ENCODE results near the gene TADA2B. TPM values are rescaled to one million over a fixed set of nuclear protein-coding genes. Genes with fewer than 3 reads are reported as not detected.

TADA2B gene
- total and polyA plus RNA-seq, 9 of the 15 experiments (the other 6 are each of a cell fraction or from before 2014, with no cell fraction given) = 0.55 to 12.2 (median 7.5) TPM

DNA sequence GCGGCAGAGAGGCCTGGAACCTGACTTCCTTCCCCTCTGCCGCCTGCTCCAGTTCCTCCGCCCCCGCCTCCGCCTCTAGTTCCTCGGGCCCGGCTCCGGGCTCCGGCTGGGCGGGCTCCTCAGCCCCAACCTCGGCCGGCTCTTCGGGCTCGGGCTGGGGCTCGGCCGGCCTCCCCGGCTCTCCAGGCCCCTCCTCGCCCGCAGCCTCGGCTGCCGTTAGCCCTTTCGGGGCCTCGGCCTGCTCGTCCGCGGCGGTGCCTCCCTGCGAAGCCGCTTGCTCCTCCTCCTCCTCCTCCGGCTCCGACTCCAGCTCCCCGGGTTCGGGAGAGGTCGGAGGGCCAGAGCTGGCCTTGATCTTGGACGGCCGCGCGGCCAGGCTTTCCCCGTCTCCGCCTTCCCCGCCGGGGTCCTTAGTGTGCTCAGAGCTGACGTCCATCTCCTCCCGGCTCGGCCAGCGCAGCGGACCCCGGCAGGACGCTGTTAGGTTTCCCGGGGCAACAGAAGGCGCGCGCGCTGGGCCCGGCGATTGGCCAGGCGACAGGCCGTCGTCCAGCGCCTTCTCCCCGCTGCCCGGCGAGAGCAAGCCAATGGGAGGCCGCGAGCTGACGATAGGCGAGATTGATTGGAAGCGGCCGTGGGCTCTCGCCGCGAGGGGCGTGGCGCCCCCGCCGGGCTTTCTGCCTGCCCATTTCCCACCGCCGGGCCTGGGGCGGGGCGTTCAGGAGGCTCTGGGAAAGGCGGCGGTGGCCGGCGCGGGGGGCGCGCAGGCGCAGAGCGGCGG lies 479 bp upstream of the TADA2B start (continued):
- TF ChIP-seq ARID3A (IDR thresholded peaks at IDR 0.05; ENCODE audit: borderline replicate concordance, low read depth, low read length) = no peak
- 0 out of 2 replicates have a peak, but pooled peaks have one; percentile 37 for TF ChIP-seq ZNF282 (CRISPR knock-in tag; IDR thresholded peaks at IDR 0.05)
- no peak for TF ChIP-seq MCM5 (IDR thresholded peaks at IDR 0.05; ENCODE audit: low read depth)
- peak; percentile 88 for TF ChIP-seq SP1 (CRISPR knock-in tag; IDR thresholded peaks at IDR 0.05)
- TF ChIP-seq HBP1 (CRISPR knock-in tag; IDR thresholded peaks at IDR 0.05) = no peak
- no peak for TF ChIP-seq ZNF449 (CRISPR knock-in tag; IDR thresholded peaks at IDR 0.05)
- no peak for TF ChIP-seq DMBX1 (CRISPR knock-in tag; IDR thresholded peaks at IDR 0.05; ENCODE audit: borderline replicate concordance)
- TF ChIP-seq ZNF263 (CRISPR knock-in tag; IDR thresholded peaks at IDR 0.05; ENCODE audit: borderline replicate concordance) = peak; percentile 81
- TF ChIP-seq MAFK (IDR thresholded peaks at IDR 0.05; ENCODE audit: low read length) = no peak
- TF ChIP-seq NRF1 (conservative IDR thresholded peaks at IDR 0.05 in 1 of 2, IDR thresholded peaks at IDR 0.05 in 1 of 2) = peak; percentile 90 to 92

Data from K562 (cell line).